Stimulated activated CD8-positive, alpha-beta memory T cell treated with anti-CD3 and anti-CD28 coated beads, Interleukin-7, amount 100 ng/mL, for 24 hours (primary cell): ENCODE data around the gene ANKRD65.
"Not testable (repeated sequence)": the region's sequence is repeated elsewhere in the genome, so short reads cannot be mapped to it uniquely, and the experiment has no call there.

ENCODE experiments used
- DNase-seq: peaks from one replicate; pipeline ENCODE4 v3.0.0-alpha.2; 2020; ENCODE audit warnings: low read depth

The ANKRD65 gene

GRCh38 chr1:1421147-1421906 is at the start of gene ANKRD65:
Gene ANKRD65, minus strand, starts transcription at chr1:1421276. Its CDS starts 271 bp downstream, at chr1:1421005.
- DNase-seq: no peak

GRCh38 chr1:1468196-1468985 is 47.3 kb upstream of the ANKRD65 start:
- DNase-seq: not testable (repeated sequence)

GRCh38 chr1:1463312-1463711 is 42.2 kb upstream of the ANKRD65 start:
- DNase-seq: no peak

GRCh38 chr1:1462318-1462966 is 41.4 kb upstream of the ANKRD65 start:
- DNase-seq: no peak

- DNase-seq: no peak
Observed at GRCh38 chr1:1461721-1462317, 40.7 kb upstream of the ANKRD65 start.

GRCh38 chr1:1460540-1461130 is 39.6 kb upstream of the ANKRD65 start:
- no peak for DNase-seq

- DNase-seq: not testable (repeated sequence)
Observed at GRCh38 chr1:1459711-1460110, 38.6 kb upstream of the ANKRD65 start.

GRCh38 chr1:1459156-1459555 is 38.1 kb upstream of the ANKRD65 start:
- not testable (repeated sequence) for DNase-seq

GRCh38 chr1:1456683-1457255 is 35.7 kb upstream of the ANKRD65 start:
- DNase-seq: not testable (repeated sequence)

GRCh38 chr1:1455934-1456333 is 34.9 kb upstream of the ANKRD65 start:
- not testable (repeated sequence) for DNase-seq

GRCh38 chr1:1455366-1455884 is 34.3 kb upstream of the ANKRD65 start:
- no peak for DNase-seq

GRCh38 chr1:1454286-1455056 is 33.4 kb upstream of the ANKRD65 start:
- DNase-seq: not testable (repeated sequence)

GRCh38 chr1:1452882-1453281 is 31.8 kb upstream of the ANKRD65 start:
- no peak for DNase-seq

- not testable (repeated sequence) for DNase-seq
Observed at GRCh38 chr1:1452365-1452739, 31.3 kb upstream of the ANKRD65 start.

GRCh38 chr1:1451696-1452364 is 30.8 kb upstream of the ANKRD65 start:
- DNase-seq: no peak

GRCh38 chr1:1450616-1451015 is 29.5 kb upstream of the ANKRD65 start:
- not testable (repeated sequence) for DNase-seq

- no peak for DNase-seq
Observed at GRCh38 chr1:1449099-1449739, 28.1 kb upstream of the ANKRD65 start, which contains the start of gene ATAD3C. Gene ATAD3C, plus strand, starts transcription at chr1:1449689. Its CDS starts 995 bp downstream, at chr1:1450684.

GRCh38 chr1:1446631-1447030 is 25.6 kb upstream of the ANKRD65 start:
- DNase-seq: not testable (repeated sequence)

GRCh38 chr1:1442069-1442770 is 21.1 kb upstream of the ANKRD65 start:
- no peak for DNase-seq
